HG03460 (cell line): ENCODE measurements around the gene GDF15.
"Not testable (repeated sequence)": the region's sequence is repeated elsewhere in the genome, so short reads cannot be mapped to it uniquely, and the experiment has no call there.

Experiments used
- ATAC-seq: cut with Tn5 transposase; IDR thresholded peaks from one replicate; pipeline ENCODE4 v1.9.1; 2021; ENCODE audit not compliant: unreplicated experiment

Gene GDF15

DNA sequence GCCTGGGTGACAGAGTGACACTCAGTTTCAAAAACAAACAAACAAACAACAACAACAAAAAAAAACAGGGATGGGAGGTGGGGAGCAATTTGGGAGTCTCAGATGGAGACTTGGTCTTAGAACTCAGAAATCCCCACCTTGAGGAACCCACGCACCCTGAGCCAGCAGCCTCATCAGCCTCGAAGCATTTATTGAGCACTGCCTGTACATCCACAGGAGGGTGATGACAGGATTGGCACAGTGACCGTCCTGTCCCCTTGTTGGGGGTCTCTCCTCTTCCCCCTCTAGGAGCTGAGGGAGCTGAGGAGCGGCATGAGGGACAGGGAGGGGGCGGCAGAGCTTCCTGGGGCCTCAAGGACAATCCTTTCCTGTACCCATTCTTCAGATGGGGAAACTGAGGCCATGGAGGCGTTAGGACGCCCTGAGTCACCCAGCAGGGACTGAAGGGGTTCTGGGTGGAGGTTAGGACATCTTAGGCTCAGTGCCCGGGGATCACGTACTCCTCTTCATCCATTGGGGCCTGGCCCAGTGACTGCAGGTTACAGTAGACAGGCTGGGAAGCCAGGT is 5.6 kb downstream of the GDF15 start:
- no peak for ATAC-seq

GRCh38 chr19:18392417-18392816 is 6.5 kb downstream of the GDF15 start:
- no peak for ATAC-seq

- ATAC-seq, result no peak
These were observed 7.0 kb downstream of the GDF15 start for GRCh38 chr19:18392926-18393325.

DNA sequence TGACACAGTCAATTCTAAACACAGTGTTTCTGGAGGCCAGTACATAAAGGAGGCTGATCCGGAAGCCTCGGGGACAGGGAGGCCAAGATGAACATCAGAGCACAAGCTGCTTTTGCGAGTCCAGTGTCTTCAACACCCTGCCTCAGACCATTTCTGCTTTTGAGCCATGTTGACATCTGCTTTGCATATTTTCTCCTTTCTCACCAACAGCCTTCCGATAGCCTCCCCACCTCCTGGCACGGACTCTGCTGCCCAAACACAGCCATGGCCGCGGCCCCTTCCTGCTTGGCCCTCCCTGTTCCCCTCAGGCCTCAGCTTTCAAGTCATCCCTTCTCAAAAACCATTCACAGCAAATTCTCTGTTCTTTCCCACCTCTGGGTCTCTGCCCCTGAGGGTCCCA is 7.9 kb downstream of the GDF15 start:
- no peak for ATAC-seq

DNA sequence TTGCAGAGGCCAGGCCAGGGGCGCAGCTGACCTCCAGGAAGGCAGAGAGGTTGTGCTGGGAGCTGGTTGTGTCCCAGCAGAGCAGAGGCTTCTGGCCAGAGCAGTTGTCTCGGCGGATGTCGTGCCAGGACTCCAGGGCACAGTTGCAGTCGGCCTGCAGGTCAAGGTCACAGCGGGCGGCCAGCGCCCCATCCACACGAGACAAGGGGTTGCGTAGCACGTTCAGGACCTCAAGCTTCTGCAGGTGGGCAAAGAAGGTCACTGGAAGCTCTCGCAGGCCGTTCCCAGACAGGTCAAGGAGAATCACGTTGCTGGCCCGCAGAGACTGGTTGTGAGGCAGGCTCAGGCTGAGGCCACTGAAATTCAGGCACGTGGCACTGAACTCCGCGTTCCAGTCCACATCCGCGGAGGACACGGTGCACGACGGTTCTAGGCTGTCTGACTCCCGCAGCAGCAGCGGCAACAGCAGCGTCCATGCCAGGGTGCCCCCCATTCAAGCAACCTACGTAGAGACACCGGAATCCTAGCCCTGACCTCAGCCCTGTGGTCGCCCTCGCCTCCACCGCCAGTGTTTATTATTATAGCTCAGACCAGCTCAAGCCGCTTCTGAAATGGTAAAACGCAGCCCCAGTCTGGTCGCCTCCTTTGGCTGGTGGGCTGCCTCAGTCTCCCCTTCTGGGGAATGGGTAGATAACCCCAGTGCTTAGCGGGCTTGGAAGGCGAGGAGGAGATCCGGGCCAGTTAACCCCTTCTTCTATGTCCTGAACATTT is 10.7 kb downstream of the GDF15 start:
- ATAC-seq, result no peak

GRCh38 chr19:18397242-18398202 is 11.6 kb downstream of the GDF15 start, which contains the start of gene LRRC25:
Gene LRRC25 (minus strand): TSS chr19:18397622. CDS start chr19:18396963, 659 bp downstream.
- no peak for ATAC-seq

DNA sequence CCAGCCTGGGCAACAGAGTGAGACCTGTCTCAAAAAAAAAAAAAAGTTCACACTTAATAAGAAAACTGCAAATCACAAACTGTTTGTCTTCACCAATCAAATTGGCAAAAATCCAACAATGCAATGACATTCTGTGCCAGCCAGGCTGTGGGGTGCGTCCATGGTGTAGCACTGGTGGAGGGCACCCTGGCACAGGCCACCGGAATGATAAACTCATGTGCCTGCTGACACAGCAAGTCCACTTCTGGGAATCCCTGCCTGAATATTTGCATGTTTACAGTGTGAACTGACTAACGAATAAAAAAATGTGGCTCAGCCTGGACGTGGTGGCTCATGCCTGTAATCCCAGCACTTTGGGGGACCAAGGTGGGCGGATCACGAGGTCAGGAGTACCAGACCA is 13.1 kb downstream of the GDF15 start:
- no peak for ATAC-seq

DNA sequence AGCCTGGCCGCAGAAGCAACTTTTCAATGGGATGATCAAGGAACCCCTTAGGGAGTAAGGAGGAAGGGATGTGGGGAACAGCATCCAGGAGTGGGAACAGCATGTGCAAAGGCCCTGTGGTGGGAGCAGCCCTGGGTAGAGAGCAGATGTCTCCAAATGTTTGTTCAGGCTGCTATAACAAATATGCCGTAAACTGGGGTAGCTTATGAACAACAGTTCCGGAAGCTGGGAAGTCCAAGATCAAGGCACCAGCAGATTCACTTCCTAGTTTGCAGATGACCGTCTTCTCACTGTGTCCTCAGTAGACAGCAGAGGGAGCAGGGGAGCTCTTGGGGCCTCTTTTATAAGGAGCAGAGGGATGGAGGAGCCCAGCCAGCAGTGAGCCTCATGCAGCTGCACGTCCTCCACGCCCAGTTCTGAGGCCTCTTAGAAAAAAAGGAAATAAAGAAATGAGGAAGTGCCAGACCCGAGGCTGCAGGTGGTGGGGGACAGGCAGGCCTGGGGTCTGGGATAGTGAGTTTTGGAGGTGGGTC is 15.7 kb downstream of the GDF15 start:
- no peak for ATAC-seq

DNA sequence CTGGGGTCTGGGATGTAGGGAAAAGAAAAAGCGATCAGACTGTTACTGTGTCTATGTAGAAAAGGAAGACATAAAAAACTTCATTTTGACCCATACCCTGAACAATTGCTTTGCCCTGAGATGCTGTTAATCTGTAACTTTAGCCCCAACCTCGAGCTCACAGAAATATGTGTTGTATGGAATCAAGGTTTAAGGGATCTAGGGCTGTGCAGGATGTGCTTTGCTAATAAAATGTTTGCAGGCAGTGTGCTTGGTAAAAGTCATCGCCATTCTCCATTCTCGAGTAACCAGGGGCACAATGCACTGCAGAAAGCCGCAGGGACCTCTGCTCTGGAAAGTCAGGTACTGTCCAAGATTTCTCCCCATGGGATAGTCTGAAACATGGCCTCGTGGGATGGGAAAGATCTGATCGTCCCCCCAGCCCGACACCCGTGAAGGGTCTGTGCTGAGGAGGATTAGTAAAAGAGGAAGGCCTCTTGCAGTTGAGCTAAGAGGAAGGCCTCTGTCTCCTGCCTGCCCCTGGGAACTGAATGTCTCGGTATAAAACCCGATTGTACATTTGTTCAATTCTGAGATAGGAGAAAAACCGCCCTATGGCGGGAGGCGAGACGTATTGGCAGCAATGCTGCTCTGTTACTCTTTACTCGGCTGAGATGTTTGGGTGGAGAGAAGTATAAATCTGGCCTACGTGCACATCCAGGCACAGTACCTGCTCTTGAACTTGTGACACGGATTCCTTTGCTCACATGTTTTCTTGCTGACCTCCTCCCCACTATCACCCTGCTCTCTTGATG is 16.7 kb downstream of the GDF15 start:
- not testable (repeated sequence) for ATAC-seq

- ATAC-seq, result not testable (repeated sequence)
These were observed 19.8 kb downstream of the GDF15 start for GRCh38 chr19:18405754-18406153.

DNA sequence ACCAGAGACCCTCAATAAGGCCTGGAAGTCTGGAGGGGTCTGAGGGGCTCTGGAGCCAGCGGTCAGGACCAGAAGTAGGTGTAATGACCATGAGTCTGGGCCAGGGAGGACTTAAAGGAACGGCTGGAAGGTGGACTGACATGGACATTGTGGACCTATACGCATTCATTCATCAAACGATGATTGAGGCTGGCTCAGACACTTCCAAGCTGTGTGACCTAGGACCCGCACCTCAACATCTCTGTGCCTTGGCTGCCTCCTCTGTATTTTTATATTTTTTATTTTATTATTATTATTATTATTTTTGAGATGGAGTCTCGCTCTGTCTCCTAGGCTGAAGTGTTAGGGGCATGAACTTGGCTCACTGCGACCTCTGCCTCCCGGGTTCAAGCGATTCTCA is 20.8 kb downstream of the GDF15 start:
- no peak for ATAC-seq

- ATAC-seq, result peak; percentile 71
These were observed 22.1 kb downstream of the GDF15 start for GRCh38 chr19:18408053-18408476.

- ATAC-seq, result no peak
These were observed 26.8 kb downstream of the GDF15 start for GRCh38 chr19:18412610-18413239.

DNA sequence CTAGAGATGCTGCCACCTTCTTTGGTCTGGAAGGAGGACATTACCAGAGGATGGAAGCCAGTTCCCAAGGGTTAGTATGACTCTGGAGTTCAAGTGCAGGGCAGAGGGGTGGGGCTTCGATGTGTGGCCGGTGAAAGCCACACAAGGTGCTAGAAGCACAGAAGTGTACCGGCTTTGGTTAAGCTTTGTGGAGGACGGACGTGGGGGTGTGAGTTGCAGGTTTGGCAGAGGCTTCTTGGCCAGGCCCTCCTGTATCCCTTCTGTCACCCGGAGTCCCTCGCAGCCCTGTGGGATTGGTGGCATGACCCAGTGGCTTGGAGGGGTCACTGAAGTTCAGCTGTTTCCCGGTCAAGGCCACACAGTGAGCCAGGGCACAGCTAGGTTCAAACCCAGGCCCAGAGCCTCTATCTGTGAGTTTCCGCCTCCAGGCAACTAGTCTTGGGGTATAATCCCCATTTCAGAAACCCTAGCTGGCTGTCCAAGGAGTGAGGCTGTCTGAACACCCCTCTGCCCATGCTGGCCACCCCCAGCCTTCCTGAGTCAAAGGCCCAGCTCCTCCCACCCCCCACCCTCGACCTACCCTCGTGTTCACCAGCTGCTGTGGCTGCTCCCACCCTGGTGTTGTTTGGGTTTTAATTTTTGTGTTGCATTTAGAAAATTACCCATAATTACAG is 28.7 kb downstream of the GDF15 start:
- ATAC-seq, result no peak

DNA sequence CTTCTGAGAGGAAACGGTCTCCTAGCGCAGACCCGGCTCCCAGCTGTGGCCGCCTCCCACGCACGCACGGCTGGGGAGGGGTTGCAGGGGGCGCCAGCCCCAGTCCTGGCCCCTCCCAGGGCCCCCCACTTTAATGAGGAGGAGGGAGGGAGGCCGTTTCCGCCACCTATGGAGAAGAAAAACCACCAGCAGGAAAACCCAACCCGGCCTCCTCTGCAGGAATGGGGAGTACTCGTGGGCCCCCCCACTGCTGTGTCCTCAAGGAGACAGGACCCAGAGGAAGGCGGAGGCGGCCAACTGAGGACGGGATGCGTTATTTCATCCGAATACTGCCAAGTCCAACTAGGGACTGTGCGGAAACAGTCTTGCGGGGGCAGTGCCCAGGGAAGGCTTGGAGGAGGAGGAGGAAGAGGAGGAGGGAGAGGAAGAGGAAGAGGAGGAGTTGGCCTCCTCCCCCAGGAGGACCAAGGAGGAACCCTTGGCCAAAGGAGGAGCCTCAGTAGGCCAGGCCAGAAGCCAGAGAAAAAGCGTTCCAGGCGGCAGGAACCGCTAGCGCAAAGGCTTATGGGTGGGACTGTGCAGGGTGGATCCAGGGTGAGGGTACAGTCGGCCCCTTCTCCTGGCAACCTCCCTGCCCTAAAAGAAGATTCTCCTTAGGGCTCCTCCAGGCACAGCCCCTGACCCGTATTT is 29.4 kb downstream of the GDF15 start:
- ATAC-seq, result no peak

- ATAC-seq, result no peak
These were observed 30.9 kb downstream of the GDF15 start for GRCh38 chr19:18416778-18417249.

DNA sequence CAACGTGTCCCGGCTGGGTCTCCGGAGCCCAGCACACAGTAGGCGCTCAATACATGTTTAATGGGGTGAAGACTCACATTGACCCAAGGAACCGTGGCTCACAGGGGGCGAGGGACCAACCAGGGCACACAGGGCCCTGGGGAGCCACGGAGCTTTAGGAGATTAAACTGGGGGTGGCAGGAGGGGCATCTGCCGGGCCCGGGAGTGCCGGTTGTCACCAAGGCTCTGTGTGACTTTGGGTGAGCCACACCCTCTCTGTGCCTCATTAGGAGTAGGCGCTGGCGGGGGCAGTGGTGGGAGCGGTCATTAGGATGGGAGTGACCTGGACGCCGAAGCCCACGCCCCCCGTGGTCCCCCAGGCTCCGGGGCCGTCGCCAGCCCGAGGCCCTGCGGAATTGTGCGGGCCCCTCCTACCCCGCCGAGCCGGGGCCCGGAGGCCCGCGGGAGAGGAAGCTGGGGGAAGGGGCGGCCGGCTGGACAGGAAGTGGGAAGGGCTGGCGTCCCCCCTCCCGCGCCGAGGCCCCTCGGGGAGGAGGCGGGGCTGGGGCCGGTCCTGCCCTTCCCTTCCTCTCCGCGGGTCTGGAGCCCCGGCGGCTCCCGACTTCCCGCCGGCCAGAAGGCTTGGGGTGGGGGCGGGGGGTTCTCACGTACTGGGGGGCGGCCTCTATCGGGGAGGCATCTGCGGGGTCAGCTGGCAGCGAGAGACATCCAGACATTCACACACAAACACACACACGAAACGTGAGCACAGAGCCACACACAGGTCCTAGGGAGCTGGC is 31.5 kb downstream of the GDF15 start:
- no peak for ATAC-seq

- ATAC-seq, result no peak
These were observed 32.1 kb downstream of the GDF15 start for GRCh38 chr19:18418029-18418482.
